GM21825 (cell line): ENCODE data around the gene PRKAA2.

ENCODE experiments used
- ATAC-seq: cut with Tn5 transposase; IDR thresholded peaks from one replicate; pipeline ENCODE4 v1.9.1; 2021; ENCODE audit warnings: mild to moderate bottlenecking, moderate library complexity; ENCODE audit not compliant: unreplicated experiment

PRKAA2 gene

GRCh38 chr1:56712150-56712549 is 67.0 kb downstream of the PRKAA2 start:
- ATAC-seq, result no peak

GRCh38 chr1:56713112-56713511 is 68.0 kb downstream of the PRKAA2 start:
- no peak for ATAC-seq

- no peak for ATAC-seq
These were observed 70.0 kb downstream of the PRKAA2 start for GRCh38 chr1:56715156-56715555.

- ATAC-seq, result no peak
These were observed 74.1 kb downstream of the PRKAA2 start for GRCh38 chr1:56719171-56719570.

GRCh38 chr1:56726706-56727105 is 81.6 kb downstream of the PRKAA2 start:
- no peak for ATAC-seq

GRCh38 chr1:56728964-56729363 is 83.8 kb downstream of the PRKAA2 start:
- no peak for ATAC-seq

DNA sequence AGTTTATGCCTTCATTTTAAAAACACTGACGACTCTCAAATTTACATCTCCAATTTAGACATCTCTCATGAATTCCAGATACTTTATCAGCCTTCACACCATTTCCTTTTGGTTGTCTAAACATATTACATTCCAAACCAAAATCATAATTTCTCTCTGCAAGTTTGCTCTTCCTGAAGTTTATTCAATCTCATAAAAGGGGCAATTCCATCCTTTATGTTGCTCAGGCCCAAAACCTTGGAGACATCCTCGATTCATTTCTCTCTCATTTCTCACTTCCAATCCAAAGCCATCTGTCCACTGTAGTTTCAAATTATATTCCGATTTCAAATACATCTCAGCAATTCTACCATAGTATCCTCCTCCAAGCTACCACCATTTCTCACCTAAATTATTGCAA is 100.1 kb downstream of the PRKAA2 start:
- no peak for ATAC-seq

DNA sequence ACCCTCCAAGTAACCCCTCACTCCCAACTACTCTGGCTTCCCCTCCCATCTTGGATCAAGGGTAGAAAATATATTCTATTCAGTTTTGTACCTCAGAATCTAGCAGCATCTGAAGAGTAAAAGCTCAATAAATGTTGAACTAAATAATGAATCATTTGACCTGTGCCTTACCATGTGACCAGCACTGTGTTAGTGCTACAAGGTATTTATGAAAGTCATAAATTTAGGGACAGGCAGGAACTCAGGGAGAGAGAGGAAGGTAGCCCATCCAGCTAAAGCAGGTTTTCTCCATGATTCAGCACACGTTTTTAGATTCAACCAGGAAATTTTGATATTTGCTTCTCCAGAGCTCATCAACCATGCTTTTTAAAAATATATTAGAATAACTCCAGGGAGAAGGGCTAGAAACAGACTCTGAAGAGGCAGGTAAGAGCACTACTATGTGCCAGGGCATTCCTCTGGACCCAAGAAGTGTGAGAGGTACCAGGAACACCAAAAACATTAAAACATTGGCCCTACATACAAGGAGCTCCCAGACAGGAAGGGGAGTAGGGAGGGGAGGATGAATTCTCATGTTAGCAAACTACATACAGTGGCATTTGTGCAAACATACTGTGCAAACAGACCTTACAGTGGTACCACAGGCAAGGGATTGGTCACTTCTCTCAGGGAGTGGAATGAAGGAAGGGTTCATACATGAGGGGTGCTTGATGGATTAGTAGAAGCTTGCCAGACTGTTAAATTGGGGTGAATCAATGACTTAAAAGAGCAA is 109.8 kb downstream of the PRKAA2 start:
- ATAC-seq, result no peak

- no peak for ATAC-seq
These were observed 110.8 kb downstream of the PRKAA2 start for GRCh38 chr1:56755911-56756310.

- ATAC-seq, result no peak
These were observed 113.0 kb downstream of the PRKAA2 start for GRCh38 chr1:56758135-56758534.

GRCh38 chr1:56758794-56759193 is 113.7 kb downstream of the PRKAA2 start:
- ATAC-seq, result no peak
